ENCODE results near the gene HEXIM2.
A peak's percentile ranks its signal among the peaks of the same experiment; 100 is the strongest.

HEXIM2 gene

DNA sequence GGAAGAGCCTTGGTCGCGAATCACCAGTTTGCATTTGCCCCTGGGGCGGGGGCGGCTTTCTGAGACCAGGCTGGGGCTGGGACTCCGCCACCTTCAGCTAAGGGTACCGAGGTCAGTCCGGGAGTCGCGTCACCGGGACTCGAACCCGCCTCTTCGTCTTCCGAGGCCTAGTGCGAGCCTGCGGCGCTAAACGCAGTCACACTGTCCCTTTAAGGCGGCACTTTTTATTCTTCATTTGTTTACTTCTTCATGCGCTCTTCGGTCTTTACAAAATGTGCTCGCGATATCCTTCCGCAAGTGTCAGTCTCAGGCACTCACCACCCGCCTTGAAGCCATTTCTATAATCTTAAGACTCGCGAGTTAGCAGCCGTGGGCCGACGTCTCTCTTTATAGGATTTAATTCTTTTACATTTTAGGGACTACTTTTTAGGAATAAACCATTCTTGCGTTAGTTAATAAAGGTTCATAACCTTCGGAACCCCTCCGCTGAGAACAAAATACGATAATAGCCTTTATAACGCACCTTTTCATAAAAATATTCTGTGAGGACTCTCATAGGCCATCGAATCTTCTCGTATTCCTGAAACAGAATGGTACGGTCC, 14.0 kb upstream of the HEXIM2 start (continued):
- no peak for TF ChIP-seq ZNF549 (tag by site-specific recombination; IDR thresholded peaks at IDR 0.05)
- no peak for TF ChIP-seq SP3 (tag by site-specific recombination; IDR thresholded peaks at IDR 0.05)
- TF ChIP-seq KLF10 (tag by site-specific recombination; IDR thresholded peaks at IDR 0.05) = peak; percentile 84
- TF ChIP-seq SETDB1 (IDR thresholded peaks at IDR 0.05; ENCODE audit: insufficient read length, low read length) = no peak
- TF ChIP-seq ZNF132 (tag by site-specific recombination; IDR thresholded peaks at IDR 0.05; ENCODE audit: borderline replicate concordance) = no peak
- TF ChIP-seq, protein P1, sequence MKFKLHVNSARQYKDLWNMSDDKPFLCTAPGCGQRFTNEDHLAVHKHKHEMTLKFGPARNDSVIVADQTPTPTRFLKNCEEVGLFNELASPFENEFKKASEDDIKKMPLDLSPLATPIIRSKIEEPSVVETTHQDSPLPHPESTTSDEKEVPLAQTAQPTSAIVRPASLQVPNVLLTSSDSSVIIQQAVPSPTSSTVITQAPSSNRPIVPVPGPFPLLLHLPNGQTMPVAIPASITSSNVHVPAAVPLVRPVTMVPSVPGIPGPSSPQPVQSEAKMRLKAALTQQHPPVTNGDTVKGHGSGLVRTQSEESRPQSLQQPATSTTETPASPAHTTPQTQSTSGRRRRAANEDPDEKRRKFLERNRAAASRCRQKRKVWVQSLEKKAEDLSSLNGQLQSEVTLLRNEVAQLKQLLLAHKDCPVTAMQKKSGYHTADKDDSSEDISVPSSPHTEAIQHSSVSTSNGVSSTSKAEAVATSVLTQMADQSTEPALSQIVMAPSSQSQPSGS (tag by site-specific recombination; IDR thresholded peaks at IDR 0.05; ENCODE audit: low read depth) = no peak
- TF ChIP-seq ZNF16 (tag by site-specific recombination; IDR thresholded peaks at IDR 0.05; ENCODE audit: low read depth) = no peak
- no peak for TF ChIP-seq ZNF585B (tag by site-specific recombination; IDR thresholded peaks at IDR 0.05)
- TF ChIP-seq ZNF596 (tag by site-specific recombination; IDR thresholded peaks at IDR 0.05) = no peak
- no peak for TF ChIP-seq ZNF174 (tag by site-specific recombination; IDR thresholded peaks at IDR 0.05)
- no peak for TF ChIP-seq ZNF747 (tag by site-specific recombination; IDR thresholded peaks at IDR 0.05)
- TF ChIP-seq ZNF707 (tag by site-specific recombination; IDR thresholded peaks at IDR 0.05) = no peak
- TF ChIP-seq, protein P2, sequence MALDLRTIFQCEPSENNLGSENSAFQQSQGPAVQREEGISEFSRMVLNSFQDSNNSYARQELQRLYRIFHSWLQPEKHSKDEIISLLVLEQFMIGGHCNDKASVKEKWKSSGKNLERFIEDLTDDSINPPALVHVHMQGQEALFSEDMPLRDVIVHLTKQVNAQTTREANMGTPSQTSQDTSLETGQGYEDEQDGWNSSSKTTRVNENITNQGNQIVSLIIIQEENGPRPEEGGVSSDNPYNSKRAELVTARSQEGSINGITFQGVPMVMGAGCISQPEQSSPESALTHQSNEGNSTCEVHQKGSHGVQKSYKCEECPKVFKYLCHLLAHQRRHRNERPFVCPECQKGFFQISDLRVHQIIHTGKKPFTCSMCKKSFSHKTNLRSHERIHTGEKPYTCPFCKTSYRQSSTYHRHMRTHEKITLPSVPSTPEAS (tag by site-specific recombination; IDR thresholded peaks at IDR 0.05) = peak; percentile 71
- TF ChIP-seq, protein P3, sequence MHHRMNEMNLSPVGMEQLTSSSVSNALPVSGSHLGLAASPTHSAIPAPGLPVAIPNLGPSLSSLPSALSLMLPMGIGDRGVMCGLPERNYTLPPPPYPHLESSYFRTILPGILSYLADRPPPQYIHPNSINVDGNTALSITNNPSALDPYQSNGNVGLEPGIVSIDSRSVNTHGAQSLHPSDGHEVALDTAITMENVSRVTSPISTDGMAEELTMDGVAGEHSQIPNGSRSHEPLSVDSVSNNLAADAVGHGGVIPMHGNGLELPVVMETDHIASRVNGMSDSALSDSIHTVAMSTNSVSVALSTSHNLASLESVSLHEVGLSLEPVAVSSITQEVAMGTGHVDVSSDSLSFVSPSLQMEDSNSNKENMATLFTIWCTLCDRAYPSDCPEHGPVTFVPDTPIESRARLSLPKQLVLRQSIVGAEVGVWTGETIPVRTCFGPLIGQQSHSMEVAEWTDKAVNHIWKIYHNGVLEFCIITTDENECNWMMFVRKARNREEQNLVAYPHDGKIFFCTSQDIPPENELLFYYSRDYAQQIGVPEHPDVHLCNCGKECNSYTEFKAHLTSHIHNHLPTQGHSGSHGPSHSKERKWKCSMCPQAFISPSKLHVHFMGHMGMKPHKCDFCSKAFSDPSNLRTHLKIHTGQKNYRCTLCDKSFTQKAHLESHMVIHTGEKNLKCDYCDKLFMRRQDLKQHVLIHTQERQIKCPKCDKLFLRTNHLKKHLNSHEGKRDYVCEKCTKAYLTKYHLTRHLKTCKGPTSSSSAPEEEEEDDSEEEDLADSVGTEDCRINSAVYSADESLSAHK (tag by site-specific recombination; IDR thresholded peaks at IDR 0.05) = peak; percentile 79
- TF ChIP-seq ZNF311 (tag by site-specific recombination; IDR thresholded peaks at IDR 0.05; ENCODE audit: borderline replicate concordance) = no peak
- no peak; the same call in 1 of the 2 replicates for TF ChIP-seq ZNF302 (tag by site-specific recombination; IDR thresholded peaks at IDR 0.05; ENCODE audit: low read depth)
- TF ChIP-seq ZNF366 (tag by site-specific recombination; conservative IDR thresholded peaks at IDR 0.05) = no peak; the same call in 1 of the 2 replicates
- no peak for TF ChIP-seq MEIS1 (CRISPR knock-in tag; IDR thresholded peaks at IDR 0.05; ENCODE audit: borderline replicate concordance)
- TF ChIP-seq, protein P4, sequence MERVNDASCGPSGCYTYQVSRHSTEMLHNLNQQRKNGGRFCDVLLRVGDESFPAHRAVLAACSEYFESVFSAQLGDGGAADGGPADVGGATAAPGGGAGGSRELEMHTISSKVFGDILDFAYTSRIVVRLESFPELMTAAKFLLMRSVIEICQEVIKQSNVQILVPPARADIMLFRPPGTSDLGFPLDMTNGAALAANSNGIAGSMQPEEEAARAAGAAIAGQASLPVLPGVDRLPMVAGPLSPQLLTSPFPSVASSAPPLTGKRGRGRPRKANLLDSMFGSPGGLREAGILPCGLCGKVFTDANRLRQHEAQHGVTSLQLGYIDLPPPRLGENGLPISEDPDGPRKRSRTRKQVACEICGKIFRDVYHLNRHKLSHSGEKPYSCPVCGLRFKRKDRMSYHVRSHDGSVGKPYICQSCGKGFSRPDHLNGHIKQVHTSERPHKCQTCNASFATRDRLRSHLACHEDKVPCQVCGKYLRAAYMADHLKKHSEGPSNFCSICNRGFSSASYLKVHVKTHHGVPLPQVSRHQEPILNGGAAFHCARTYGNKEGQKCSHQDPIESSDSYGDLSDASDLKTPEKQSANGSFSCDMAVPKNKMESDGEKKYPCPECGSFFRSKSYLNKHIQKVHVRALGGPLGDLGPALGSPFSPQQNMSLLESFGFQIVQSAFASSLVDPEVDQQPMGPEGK (tag by site-specific recombination; IDR thresholded peaks at IDR 0.05) = peak; percentile 62
- TF ChIP-seq, protein P5, sequence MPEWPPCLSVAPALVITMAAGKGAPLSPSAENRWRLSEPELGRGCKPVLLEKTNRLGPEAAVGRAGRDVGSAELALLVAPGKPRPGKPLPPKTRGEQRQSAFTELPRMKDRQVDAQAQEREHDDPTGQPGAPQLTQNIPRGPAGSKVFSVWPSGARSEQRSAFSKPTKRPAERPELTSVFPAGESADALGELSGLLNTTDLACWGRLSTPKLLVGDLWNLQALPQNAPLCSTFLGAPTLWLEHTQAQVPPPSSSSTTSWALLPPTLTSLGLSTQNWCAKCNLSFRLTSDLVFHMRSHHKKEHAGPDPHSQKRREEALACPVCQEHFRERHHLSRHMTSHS (tag by site-specific recombination; IDR thresholded peaks at IDR 0.05) = no peak
- no peak for TF ChIP-seq ZNF354C (tag by site-specific recombination; IDR thresholded peaks at IDR 0.05; ENCODE audit: borderline replicate concordance, low read depth)
- TF ChIP-seq, protein P6, sequence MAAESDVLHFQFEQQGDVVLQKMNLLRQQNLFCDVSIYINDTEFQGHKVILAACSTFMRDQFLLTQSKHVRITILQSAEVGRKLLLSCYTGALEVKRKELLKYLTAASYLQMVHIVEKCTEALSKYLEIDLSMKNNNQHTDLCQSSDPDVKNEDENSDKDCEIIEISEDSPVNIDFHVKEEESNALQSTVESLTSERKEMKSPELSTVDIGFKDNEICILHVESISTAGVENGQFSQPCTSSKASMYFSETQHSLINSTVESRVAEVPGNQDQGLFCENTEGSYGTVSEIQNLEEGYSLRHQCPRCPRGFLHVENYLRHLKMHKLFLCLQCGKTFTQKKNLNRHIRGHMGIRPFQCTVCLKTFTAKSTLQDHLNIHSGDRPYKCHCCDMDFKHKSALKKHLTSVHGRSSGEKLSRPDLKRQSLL (tag by site-specific recombination; IDR thresholded peaks at IDR 0.05) = peak; percentile 40; the same call in 1 of the 2 replicates
- peak; percentile 70; the same call in 1 of the 2 replicates for TF ChIP-seq MZF1 (tag by site-specific recombination; IDR thresholded peaks at IDR 0.05; ENCODE audit: borderline replicate concordance)
- TF ChIP-seq, protein P7, sequence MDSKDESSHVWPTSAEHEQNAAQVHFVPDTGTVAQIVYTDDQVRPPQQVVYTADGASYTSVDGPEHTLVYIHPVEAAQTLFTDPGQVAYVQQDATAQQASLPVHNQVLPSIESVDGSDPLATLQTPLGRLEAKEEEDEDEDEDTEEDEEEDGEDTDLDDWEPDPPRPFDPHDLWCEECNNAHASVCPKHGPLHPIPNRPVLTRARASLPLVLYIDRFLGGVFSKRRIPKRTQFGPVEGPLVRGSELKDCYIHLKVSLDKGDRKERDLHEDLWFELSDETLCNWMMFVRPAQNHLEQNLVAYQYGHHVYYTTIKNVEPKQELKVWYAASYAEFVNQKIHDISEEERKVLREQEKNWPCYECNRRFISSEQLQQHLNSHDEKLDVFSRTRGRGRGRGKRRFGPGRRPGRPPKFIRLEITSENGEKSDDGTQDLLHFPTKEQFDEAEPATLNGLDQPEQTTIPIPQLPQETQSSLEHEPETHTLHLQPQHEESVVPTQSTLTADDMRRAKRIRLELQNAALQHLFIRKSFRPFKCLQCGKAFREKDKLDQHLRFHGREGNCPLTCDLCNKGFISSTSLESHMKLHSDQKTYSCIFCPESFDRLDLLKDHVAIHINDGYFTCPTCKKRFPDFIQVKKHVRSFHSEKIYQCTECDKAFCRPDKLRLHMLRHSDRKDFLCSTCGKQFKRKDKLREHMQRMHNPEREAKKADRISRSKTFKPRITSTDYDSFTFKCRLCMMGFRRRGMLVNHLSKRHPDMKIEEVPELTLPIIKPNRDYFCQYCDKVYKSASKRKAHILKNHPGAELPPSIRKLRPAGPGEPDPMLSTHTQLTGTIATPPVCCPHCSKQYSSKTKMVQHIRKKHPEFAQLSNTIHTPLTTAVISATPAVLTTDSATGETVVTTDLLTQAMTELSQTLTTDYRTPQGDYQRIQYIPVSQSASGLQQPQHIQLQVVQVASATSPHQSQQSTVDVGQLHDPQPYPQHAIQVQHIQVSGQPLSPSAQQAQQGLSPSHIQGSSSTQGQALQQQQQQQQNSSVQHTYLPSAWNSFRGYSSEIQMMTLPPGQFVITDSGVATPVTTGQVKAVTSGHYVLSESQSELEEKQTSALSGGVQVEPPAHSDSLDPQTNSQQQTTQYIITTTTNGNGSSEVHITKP (tag by site-specific recombination; IDR thresholded peaks at IDR 0.05) = peak; percentile 100
- no peak for TF ChIP-seq ZBTB48 (tag by site-specific recombination; IDR thresholded peaks at IDR 0.05)
- peak; percentile 59; the same call in 1 of the 2 replicates for TF ChIP-seq OVOL3 (tag by site-specific recombination; IDR thresholded peaks at IDR 0.05)
- no peak for TF ChIP-seq ZNF776 (tag by site-specific recombination; IDR thresholded peaks at IDR 0.05; ENCODE audit: borderline replicate concordance)

Data from HEK293 (cell line).